CD1c-positive myeloid dendritic cell (primary cell): ENCODE data around the gene COL4A2.

Source experiments
- DNase-seq: peaks from one replicate; pipeline ENCODE4 v3.0.0-alpha.2; 2016; ENCODE audit errors: extremely low spot score

Gene COL4A2

DNA sequence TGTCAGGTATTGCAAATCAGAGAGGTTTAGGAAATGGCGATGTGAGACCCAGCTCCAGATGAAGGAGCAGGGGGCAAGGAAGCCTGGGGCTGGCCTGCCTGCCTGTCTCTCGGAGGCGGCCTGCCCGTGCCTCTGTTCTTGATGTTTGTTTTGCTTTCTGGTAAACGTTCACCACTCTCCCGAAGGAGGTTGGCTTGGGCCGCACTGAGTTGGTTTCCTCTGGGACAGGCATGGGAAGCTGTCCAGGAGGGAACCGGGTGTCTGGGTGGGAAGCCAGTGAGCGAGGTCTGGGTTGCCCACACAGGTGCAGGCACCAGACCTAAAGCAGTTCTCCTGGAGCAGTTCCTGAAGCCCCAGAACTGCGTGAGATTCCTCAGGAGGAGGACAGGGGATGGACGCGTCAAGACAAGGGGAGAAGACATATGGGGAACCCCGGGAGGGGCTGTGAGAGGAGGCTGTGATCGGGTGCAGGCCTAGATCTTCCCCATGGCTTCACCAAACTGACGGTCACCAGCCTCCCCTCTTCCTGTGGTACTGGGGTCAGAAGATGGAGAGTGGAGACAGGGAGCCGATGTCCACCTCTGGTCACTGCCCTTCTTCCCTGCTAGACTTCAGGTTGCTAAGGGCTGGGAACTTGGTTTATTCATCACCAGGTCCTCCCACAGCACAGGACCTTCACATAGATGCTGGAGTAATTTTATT, 15.2 kb downstream of the COL4A2 start:
- no peak for DNase-seq

DNA sequence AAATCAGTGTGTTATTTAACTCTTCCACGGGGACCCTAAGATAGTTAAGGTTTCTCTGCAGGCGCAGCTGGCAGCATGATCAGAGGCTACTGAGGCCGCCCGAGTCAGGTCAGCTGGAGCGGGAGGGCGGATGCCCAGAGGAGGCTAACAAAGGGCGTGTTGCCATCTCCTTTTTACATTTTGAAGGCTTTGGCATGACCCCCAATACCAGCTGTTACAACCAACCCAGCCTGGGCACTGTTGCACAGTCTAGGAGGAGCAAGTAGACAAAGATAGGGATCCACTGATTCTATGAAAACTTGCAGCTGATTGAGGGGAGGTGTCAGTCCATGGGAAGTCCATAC, 15.7 kb downstream of the COL4A2 start:
- DNase-seq: no peak

DNA sequence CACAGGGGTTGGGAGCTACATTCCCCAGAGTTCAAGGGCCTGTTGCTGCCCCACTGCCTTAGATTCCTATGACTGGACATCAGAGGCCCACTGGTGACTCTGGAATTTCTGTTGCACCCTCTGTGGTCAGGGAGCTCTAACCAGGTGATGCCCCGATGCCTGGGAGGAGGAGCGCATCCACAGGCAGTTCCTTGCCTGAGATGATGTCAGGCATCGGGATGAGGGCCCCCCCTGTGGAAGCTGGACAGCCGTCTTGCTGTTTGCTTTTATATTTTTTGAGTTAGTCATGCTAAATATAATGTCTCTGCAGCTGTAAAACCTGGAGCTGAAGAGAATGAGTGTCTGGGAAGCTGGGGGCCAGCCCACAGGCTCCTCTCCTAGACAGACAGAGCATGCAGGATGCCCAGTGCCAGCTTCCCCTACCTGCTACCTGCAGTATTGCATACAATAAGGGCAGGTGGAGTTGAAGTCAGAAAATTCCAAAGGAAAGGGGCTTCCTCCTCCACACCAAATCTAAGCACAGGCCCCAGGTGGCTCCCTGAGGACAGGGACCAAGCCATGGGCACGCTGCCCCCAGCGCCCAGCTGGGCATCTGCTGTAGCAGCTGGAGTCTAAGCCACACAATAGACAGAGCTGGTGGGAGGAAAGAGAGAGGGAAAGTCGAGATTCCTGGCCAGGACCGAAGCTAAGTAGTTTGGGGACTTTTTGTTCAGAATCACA, 16.2 kb downstream of the COL4A2 start:
- no peak for DNase-seq

DNA sequence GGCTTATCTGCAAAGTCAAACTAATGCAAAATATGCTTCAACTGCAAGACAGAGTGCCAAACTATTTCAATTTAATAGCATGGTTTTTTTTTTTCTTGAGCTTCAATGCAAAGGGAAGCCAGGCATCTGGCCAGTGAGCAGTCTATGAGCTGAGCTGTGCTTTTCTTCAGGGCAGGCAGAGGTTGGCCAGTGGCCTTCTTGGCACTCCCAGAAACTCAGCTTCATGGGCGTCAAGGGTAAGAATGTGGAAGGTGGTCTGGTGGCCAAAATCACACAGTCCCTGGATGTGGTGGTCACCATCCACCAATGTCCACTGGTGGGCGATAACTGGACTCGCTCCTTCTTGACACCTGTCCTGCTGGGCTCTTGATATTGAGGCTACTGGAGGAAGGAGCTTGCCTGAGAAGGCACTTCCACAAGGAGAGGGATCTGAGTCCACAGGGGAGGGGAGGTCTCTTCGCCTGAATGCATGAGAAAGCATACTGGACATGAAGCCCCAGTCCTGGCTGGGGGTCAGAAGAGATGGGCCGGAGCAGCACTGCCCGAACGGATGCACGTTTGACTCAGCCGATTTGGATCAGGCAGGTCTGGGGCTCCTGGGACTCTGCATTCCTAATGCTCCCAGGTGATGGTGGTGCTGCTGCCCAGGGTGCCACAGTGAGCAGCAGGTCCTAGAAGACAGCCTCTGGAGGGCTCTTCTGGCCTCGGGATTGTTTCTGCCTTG, 17.1 kb downstream of the COL4A2 start:
- no peak for DNase-seq

DNA sequence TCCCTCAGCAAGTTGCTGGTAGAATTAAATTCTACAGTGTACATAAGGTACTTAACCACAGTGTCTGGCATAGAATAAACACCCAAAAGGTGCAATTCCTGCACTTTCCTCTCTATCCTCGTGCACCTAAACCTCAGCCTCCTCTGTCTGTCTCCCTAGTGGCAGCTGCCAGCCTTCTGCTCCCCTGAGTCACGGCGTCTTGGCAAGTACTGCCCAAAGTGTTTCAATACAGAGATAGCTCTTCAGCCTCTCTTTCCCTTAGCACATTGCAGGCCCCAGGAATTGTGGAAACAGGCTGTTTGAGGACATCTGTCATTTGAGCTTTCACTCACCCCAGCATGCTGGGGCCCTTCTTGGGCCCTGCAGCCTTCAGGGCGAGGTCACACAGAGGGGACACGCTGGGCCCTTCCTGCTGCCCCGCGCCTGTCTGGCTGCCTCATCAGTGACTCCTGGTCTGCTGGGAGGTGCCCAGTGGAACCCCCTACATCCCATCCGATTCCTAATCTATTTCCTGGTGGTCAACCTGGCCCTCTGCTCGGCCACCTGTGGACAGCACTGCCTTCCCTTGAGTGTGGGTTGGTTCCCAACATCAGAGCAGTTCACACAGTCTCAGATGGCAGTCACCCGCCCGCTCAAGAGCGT, 19.3 kb downstream of the COL4A2 start:
- DNase-seq: no peak

DNA sequence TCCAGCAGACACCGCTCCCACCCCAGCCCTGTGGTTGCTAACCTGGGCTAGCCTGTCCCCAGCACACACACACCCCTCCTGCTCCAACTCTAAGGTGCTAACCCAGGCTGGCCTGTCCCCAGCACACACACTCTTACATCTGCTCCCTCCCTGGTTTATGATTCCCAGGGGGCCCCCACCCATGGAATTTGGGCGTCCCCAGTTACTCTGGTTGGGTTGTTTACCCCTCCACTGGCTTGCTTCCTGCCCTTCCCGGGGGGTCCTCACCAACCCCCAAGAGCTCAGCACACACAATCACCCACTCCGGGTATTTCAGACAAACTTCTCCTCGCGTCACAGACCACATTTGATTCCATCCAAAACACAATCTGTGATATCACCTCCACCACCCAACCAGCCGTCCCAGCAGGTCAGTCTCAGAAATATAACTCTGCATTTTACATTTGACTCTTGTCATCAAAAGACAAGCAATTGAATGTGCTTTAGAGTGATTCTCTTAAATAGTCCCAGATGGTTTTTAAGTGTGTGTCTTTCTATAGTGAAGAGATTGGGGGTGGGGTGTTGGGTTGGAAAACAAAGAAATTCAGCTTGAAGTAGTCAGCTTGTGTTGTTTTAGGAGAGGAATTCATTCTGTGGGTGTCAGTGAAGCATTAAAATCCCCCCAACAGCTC, 20.1 kb downstream of the COL4A2 start:
- no peak for DNase-seq

DNA sequence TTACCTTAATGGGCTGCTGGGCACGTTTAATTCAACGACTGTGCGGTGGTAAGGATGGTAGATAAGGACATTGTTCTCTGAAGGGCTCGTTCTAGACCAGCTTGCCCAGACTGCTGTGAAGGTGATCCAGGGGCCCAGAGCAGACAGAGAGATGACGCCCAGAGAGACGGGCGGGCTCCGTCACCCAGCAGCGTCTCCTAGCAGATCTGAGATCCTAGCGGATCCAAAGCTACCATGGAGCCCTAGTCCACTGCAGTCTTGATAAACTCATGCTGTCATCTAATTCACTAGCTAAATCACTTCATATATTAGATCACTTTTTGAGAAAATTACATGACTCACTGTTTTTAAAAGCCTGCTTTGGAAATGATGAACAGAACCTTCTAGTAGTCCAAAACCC, 21.5 kb downstream of the COL4A2 start:
- DNase-seq: no peak

DNA sequence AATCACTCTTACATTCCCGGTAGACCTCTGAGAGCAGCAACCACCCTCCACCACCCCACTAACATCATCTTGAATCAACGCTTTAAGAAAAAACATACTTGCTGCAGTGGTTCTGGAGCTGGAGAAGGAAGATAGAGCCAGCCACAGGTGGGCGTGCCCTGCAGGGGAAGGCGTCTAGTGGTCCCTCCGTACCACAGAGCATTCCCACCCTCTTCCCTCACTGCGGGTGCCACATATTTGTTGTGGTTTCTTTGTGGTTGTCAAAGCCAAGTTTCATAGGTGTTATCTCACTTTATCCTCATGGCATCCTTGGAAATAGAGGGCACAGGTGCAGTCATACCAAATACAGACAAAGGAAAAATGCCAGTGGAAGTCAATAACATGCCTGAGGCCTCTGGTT, 22.2 kb downstream of the COL4A2 start:
- no peak for DNase-seq

DNA sequence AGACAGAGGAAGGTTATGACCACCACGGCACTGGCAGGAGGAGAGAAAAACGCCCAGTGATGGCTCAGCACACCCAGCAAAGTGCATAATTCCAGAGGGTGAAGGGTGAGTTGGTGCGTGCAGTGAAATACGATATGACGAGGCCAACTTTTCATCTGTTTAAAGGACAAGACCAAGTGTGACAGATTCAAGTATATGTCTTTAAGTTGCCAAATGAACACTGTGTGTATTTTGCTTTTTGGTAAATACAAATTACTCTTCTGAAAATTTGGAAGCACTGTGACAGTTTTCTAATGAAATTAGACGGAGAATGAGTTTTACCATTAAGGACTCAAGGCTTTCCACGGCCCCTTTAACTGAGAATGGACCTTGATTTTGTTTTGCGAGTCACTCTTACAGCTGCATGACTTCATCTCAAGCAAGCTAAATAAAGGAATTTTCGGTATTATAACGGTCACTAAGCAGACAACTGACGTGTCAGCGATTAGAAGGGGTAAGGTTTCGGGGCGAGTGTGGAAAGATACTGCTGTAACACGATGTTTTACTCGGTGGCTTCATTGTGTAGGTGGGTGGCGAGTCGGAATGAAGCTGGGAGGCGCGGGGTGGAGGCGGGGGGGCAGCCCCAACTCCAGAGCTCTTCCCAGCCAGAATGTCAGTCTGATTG, 22.8 kb downstream of the COL4A2 start:
- DNase-seq: no peak

DNA sequence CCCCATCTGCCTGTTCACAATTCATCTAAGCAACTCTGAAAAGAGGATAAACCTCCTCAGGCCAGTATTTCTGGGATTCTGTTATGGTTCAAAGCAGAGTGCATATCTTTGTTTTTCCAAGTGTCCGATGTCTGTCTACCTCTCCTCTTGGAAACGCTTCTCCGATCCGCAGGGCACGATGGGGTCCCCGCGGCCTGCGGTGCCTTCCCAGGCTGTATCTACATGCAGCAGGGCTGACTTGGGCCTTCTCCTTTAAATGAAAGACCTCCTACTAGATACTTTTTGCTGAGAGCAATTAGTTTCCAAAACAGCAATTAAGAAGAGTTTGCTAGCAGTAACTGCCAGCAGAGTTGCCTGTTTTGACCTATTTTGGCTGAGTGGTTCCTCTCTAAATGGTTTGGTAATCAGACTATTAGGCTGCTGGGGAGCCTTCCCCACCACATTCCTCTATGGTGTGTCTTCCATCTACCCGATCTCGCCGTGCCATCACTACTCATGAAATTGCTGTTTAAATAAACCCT, 23.5 kb downstream of the COL4A2 start:
- no peak for DNase-seq

DNA sequence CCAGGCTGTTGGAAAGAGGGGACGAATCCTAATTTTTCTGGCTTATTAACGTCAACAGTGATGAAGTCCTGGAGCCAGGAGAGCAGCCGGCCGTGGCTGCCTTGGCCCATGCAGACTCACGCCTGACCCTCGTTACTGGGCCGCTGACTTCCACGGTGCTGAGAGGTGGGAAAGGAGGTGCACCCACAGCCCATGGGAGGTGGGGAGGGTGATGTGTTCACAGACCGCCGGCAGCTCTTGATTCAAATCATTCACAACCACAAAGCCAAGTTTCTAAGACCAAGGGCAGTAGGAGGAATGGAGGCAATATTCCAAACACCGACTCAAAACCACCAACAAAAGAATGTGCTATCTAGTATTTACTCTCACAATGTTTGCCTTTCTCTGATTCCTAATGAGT, 24.3 kb downstream of the COL4A2 start:
- DNase-seq: no peak

DNA sequence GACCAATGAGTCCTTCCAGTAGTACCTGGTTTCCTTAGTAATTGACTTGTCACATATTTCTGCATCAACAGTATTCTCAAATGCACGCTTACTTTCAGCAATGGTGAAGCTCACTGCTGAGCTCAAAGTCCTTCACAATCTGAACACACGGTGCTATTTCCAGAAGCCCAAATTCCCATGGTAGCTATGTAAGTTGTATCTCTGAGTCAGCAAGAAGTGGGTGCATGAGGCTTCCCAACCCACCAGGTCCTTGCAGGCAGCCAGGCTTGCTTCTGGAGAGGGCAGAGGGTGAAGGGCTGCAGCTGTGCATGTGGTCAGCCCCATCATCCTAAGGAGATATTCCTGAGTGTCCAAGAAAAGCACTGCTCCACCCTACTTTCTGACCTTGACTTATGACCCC, 25.7 kb downstream of the COL4A2 start:
- DNase-seq: no peak

DNA sequence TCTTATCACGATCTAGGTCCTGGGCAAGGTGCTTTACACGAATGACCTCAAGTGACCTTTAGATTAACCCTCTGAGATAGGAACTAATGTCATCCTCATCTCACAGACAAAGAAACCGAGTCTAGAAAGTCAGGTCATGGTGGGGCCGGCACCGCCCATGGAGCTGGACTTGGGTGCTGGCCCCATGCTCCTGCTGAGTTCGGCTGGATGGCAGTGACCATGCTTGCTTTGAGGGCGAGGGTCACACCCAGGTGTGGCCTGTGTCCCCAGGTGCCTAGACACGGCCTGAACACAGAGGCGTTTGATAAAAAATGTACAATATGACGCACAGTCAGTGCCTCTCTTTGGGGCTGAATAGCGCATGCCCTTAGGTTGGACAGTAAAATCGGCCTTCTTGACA, 26.8 kb downstream of the COL4A2 start:
- no peak for DNase-seq

DNA sequence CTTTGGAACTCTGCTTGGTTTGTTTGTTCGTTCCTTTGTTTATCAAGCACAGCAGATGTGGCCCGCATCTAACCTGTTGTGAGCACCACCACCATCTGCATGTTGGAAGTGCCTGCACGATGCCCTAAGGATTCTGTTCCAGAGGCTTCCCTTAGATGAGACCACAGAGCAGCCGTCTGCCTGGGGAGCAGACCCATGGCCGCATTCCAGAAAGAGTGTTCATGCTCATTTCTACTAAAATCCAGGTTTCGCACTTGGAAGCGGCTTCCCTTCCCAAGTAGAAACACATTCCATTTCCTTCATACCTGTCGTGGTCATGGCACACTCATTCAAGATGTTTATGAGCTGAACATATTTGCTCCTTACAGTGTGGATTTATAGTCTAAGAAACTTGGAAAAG, 27.2 kb downstream of the COL4A2 start:
- no peak for DNase-seq

DNA sequence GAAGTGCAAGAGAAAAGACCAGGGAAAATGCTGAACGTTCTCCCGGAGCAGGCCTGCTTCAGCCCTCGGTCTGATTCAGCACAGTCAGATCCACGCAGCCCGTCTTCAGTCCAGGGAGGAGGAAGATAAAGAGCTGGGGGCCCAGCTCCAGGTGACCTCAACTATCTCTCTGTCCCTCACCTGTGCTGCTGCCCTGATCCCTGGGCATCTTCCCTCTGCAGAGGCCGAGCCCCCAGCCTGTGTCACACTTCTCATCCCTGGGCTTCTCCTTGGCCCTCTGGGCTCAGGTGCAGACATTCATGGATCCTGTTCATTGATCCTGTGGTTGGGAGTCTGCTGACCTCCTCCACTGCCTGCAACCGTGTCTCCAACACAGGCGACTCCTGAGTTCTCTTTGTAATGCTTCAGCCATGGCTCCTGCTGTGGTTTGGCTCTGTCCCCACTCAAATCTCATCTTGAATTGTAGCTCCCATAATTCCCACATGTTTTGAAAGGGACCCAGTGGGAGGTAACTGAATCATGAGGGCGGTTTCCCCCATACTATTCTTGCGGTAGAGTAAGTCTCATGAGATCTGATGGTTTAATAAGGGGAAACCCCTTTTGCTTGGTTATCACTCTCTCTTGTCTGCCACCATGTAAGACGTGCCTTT, 27.9 kb downstream of the COL4A2 start:
- DNase-seq: no peak

DNA sequence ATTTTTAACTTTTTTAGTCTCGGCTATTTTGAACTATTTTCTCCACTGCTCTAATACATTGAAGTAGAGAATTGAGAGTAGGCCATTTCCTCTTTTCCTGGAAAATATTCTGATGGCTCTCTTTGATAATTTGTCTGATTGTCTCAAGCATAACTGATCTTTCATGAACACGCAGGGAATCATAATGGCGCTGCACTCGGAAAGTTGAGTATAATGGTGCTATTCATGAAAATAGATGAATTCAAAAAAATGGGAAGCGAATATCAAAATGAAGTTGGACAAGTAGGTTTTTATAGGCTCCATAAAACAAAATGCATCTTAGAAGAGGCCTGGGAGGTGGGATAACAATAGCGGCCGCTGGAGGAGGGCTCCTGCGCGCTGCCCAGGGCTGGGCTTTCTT, 29.0 kb downstream of the COL4A2 start:
- DNase-seq: no peak

DNA sequence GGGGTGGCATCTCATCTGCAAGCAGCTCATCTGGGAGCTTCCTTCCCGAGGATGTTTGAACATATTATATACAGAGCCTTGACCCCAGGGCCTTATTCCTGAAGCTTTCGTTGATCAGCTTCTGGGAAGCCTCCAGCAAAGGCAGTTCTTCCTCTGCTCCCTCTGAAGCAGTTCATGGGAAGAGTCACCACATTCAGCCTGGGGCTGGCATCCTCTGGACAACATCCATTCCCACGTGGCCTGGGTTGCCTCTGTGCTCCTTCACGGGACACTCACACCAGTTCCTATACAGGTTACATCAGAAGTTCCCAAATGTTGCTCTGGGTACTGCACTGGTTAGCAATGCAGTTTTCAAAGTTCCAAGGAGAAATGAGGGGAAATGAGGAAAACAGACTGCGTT, 29.6 kb downstream of the COL4A2 start:
- no peak for DNase-seq

DNA sequence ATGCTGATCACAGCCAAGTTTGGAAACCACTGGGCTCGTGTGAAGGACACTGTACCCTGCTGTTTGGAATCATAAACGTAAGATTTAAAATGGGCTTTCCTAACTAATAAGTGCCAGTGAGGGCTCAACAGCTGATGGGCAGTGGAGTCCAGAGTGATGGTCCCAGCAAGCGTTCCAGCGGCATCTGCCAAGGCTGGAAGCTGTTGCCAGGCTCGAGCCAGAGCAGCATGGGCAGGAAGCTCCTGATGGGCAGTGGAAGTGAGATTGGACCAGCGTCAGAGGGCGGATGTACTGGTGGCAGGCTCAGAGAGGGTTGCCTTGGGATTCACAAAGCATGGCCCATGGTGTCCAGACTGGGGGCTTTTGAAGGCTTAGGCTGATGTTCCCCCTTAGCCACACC, 30.2 kb downstream of the COL4A2 start:
- DNase-seq: no peak

DNA sequence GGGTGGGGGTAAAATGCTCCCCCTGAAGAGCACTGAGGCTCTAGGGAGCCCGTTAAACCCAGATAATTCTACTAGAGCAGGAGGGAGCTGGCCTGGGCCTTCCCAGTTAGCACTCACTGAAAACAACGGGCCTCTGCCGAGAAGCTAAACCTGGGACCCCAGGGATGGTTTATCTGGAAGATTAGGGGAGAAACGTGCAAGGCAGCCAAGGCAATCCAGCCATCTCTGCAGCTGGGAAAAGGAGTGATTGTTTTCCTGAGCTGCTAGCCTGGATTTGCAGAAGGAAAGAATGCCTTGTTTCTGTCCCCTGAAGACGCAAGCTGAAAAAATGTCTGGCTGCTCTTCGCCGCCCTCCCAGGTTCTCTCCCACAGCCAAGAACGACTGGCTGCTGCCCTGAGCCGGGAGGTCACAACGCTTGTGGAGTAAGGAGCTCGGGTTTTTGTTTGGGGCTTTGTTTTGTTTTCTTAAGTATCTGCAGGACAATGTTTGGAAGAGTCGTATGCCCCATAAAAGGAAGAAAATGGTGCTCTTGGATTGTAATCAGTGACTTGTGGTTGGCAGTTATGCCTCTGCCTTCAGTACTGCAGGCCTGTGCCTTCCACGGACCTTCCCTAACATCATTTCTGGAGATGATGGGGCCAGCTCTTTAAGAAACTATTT, 31.5 kb downstream of the COL4A2 start:
- no peak for DNase-seq

DNA sequence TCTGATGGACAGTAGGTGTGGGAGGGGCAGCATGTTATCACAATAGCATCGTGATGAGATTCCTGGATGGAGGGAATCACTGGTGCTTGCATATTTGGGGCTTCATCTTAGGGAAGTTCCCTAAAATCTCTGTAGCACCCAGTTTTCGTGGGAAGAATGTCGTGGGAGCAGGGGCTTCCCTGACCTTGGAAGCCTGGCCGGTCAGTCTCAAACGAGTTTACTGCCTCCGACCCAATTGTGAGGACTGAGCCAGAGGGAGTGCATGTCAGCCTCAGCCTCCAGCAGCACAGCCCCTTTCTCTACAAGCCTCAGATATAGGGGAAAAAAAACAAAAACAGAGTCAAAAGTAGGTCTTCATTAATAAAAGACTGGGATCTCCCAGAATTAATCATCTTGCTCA, 32.2 kb downstream of the COL4A2 start:
- no peak for DNase-seq
